Stimulated activated CD4-positive, alpha-beta T cell treated with anti-CD3 and anti-CD28 coated beads, Interleukin-15, amount 100 ng/mL, for 48 hours (primary cell): ENCODE data around the gene MAOA.
"Not testable (repeated sequence)": the region's sequence is repeated elsewhere in the genome, so short reads cannot be mapped to it uniquely, and the experiment has no call there.

Experiments
- DNase-seq, 2 donors: peaks; one replicate each; pipeline ENCODE4 v3.0.0-alpha.2; 2020; ENCODE audit warnings: low read depth in 2 of 2

Gene MAOA

DNA sequence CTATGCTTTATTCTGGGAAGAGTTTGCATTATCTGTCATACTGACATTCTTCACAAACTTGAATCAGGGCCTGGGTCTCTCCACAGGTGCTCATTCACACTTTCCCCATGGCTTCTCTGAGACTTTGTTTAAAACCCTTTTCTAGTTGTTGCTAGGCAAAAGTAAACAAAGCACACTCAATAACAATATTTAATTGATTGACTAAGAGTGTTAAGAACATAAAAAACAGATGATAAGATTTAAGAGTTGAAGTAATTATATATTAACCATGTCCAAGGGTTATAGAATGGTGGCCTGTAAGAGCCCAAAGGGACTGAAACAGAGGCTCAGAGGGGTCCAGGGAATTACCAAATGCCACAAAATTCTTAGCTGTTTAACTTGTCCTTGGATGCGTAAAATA lies 7.1 kb downstream of the MAOA start:
- DNase-seq: no peak

GRCh38 chrX:43664258-43664657 lies 8.2 kb downstream of the MAOA start:
- DNase-seq: no peak

GRCh38 chrX:43664708-43665107 lies 8.6 kb downstream of the MAOA start:
- no peak for DNase-seq

GRCh38 chrX:43666311-43666912 lies 10.3 kb downstream of the MAOA start:
- DNase-seq: no peak

GRCh38 chrX:43675965-43676628 lies 20.0 kb downstream of the MAOA start:
- DNase-seq: not testable (repeated sequence)

DNA sequence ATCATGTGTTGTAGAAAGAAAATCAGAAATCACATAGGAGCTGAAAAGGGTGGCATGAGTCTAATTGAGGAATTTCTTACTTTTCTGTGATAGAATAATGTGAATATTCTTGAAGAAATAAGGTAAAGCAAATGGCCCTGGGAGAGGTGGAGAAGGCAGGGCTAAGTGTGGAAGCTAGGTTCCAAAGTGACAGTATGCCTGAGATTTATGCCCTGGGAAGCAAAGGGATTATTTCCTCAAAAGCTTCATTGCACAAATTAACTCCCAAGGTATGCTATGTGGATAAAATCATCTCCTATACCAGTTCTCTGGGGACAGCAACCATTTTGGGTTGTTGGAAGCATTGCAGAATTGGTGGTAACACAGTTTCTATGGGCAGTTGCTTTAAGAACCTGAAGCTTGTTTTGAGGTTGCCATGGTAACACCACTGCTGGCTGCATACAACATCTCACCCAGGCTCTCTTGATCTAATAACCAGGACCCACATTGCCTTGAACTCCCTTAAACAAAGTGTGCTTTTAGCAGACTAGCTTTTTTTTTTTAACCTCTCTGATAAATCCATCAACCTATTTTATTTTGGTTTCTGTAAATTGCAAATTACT lies 21.0 kb downstream of the MAOA start:
- no peak for DNase-seq

DNA sequence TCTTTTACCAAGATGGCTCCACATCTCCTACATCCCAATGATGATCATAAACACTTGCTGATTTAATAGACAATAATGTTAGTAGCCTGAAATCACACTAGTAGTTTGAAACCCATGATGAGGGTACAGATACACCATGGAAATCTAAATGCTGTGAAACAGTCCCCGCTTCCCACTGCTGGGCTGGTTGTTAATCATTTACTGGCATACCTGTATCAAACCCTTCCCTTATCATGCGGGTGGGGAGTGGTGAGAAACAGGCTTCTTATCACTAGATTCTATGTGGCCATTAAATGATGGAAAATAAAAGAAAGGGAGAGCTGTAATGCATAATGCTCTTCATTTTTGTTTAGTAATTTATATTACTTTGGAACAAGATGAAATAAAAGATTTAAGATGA lies 21.9 kb downstream of the MAOA start:
- DNase-seq: no peak

- no peak for DNase-seq
Measured at GRCh38 chrX:43679058-43679457, 23.0 kb downstream of the MAOA start.

GRCh38 chrX:43679778-43680177 lies 23.7 kb downstream of the MAOA start:
- no peak for DNase-seq

DNA sequence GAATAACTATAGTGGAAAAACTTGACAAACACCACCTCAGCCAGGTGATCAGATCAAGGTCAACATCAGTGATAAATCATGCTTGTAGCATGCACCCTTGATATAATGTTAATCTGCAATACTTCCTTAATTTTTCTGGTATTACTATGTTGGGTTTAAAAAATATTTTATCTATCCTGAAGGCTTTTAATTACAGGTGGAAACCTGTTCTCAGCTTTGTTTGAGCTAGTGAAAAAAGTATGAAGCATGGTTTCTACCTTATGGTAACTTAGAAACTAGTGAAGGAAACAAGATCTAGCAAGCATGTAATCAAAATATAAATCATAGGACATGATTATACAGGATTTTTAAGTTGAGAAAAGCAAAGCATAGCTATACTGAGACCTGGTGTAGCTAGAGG lies 26.6 kb downstream of the MAOA start:
- no peak for DNase-seq

- DNase-seq: no peak
Measured at GRCh38 chrX:43685221-43685620, 29.1 kb downstream of the MAOA start.

DNA sequence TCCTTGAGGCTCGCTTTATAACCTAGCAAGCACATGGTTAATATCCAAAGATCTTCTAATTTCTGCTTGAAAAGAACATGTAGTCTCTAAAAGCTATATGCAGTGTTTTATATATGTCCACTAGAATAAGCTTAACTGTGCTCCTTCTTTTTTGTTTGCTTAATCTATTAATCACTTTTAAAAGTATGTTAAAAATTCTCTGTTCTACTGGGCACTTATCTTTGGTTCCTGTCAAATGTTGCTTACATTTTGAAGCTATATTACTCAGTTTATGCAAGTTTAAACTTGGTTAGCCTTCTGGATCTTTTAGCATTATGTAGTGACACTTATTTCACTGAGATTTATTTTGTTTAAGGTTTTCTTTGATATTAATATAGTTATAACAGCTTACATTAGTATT lies 32.5 kb downstream of the MAOA start:
- DNase-seq: no peak

- DNase-seq: no peak
Measured at GRCh38 chrX:43693602-43694406, 37.7 kb downstream of the MAOA start.

DNA sequence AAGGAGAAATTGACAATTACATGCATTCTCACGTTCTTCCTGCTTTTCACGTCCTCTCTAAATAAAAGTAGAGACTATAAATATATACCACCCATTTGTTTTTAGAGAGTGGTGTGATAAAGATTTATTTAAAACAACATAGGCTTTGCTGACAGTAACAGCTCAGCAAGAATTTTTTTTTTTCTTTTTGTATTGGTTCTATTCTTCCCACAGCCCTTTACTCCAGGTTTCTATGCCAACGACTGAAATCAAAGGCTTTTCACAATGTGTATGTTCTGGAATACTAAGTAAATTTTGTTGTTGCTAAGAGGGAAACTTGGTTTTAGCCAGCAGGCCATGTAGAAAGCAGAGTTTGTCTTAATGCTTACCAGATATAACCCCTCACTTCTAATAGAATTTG lies 43.4 kb downstream of the MAOA start:
- no peak for DNase-seq

DNA sequence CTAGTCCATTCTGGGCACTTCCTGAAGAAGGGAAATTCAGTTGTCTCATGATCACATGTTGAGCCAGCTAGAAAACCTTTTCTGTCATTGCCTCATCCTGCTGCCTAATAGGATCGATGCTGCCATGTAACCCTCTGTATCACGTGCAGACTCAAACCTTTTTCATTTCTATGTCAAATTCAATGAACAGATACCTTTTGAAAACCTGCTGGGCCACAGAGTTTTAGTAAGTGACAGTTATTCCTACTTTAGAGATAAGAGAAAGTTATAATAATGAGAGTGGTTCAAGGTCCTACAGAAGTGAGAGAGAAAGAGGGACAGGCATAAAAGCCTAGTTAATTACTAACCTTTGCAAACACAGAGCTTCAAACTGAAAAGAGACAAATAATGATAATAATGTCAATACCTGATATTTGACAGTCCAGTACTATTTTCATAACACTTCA lies 46.0 kb downstream of the MAOA start:
- DNase-seq: no peak

DNA sequence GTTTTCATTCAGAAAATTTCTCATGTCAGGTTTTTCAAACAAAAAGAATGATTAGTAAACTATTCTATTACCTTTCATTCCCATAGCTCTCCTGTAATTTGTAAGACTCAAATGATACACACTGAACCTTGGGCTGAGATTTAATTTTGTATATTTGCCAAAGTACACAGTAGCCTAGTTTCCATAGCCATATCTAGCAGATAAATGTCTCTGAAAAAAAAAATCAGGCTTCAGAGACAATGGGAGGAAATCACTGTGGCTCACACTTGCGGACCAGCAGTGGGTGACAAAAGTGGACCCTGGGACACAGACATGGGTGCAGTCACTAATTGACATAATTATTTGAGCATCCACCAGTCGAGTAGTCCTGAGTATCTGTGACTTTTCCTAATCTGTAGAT lies 46.6 kb downstream of the MAOA start:
- DNase-seq: no peak

- DNase-seq: no peak
Measured at GRCh38 chrX:43703211-43703791, 47.2 kb downstream of the MAOA start.

GRCh38 chrX:43706786-43707370 lies 50.8 kb downstream of the MAOA start:
- DNase-seq: no peak

DNA sequence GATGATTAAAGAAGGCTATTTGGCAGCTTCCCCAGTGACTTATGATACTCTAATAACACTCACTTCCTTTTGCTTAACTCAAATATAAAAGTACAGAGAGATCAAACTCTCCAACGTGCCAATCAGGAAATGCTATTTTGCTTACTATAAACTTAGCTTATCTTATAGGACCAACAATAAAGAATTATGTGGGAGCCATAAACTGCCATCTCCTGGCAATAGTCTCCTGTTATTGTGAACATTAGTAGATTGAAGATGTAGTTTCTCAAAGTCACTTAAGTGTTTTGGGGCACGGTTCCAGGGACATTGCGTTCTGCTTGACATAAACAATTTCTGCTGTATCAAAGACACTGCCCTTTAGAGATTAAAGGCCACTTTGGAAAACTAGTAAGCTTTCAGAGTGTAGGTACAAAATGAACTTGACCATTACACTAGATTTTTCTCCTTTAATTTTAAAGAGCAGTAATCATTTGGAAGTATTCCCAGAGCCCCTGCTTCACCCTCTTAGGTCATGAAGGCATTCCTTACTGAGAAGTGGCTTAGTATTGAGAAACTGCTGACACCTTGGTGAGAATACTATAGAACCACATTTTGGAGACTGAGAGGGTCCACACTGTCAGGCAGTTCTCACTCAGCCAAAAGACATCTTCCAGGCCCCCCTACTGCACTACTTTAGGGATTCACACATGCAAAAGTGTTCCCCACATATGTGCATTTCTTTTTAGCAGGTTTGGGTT lies 51.9 kb downstream of the MAOA start:
- no peak for DNase-seq

GRCh38 chrX:43716144-43716543 lies 60.0 kb downstream of the MAOA start:
- no peak for DNase-seq

DNA sequence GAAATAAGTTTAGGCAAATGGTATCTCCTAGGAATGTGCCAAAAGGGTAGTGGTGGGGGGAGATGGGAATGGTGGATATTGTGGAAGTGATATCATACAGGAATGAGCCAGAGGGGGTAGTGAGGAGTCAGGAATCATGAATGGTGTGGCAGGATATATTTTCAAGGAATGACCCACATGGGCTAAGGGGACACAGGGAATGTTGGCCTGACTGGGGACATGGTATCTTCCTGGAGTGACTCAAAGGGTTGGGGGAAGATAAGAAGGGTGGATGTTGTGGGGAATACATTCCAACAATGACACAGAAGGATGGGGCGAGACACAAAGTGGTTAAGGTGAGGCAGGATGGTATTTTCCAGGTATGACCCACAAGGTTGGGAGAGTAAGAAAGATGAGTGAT lies 60.6 kb downstream of the MAOA start:
- no peak for DNase-seq
